Ascending aorta (tissue), 2 donors: ENCODE data around the gene MAPK11. TPM values are rescaled to one million over a fixed set of nuclear protein-coding genes. Genes with fewer than 3 reads are reported as not detected.

Source experiments
- DNase-seq, 2 donors: peaks; one replicate each; pipeline ENCODE4 v3.0.0-alpha.2; 2019; ENCODE audit warnings: low spot score in 2 of 2
- H3K27ac ChIP-seq, 2 donors: fragments of 200-600 bp; sonication (generic); one replicate each; pipeline ENCODE4 v1.5.1; 2016 to 2017; ENCODE audit warnings: mild to moderate bottlenecking in 1 of 2
- H3K27me3 ChIP-seq: fragments of 200-600 bp; sonication (generic); one replicate; pipeline ENCODE4 v1.5.1; 2017
- H3K36me3 ChIP-seq, 2 donors: fragments of 200-600 bp; sonication (generic); one replicate each; pipeline ENCODE4 v1.5.1; 2016
- H3K4me1 ChIP-seq, 2 donors: fragments of 200-600 bp; sonication (generic); one replicate each; pipeline ENCODE4 v1.5.1; 2016 to 2017; ENCODE audit warnings: mild to moderate bottlenecking in 1 of 2
- H3K4me3 ChIP-seq, 2 donors: fragments of 200-600 bp; sonication (generic); one replicate each; pipeline ENCODE4 v1.5.1; 2016 to 2017; ENCODE audit warnings: mild to moderate bottlenecking in 1 of 2
- H3K9me3 ChIP-seq, 2 donors: fragments of 200-600 bp; sonication (generic); one replicate each; pipeline ENCODE4 v1.5.1; 2016
- intact Hi-C: fragments of 100-400 bp; cut with DNase I; formaldehyde crosslinking; loops from one replicate; pipeline ENCODE4 v1.15.1; 2023
- total RNA-seq: library from RNA; depleted of rRNA; stranded (reverse); fragments of >200 nt; gene quantifications from one replicate; pipeline ENCODE4 v1.1.0, GENCODE V29; 2016
- TF ChIP-seq, protein P1 (sequence below), 3 experiments: fragments of 200-600 bp in 2 of 3; fragments of 450-650 bp in 1 of 3; sonication (generic) in 2 of 3; IDR thresholded peaks; one replicate each; pipeline ENCODE4 v1.5.1; 2016 to 2019; ENCODE audit warnings: antibody characterized with exemption in 3 of 3, mild to moderate bottlenecking in 1 of 3, moderate library complexity in 1 of 3

The MAPK11 gene
- total RNA-seq, 1 donor from 2014 or later: 117 TPM

- Histone ChIP-seq H3K27ac (no peak overlapping the region), H3K9me3 (no peaks in the 10 kb centered on the region), H3K4me3 (no peak overlapping the region), H3K27me3 (no peaks in the 10 kb centered on the region), H3K36me3 (peaks cover 0 to 14% of the 10 kb centered on the region in 2 donors), H3K4me1 (peaks cover 22 to 36% of the 10 kb centered on the region in 2 donors)
- DNase-seq: no peak
- intact Hi-C loops: no loop called here
- TF ChIP-seq, protein P1, sequence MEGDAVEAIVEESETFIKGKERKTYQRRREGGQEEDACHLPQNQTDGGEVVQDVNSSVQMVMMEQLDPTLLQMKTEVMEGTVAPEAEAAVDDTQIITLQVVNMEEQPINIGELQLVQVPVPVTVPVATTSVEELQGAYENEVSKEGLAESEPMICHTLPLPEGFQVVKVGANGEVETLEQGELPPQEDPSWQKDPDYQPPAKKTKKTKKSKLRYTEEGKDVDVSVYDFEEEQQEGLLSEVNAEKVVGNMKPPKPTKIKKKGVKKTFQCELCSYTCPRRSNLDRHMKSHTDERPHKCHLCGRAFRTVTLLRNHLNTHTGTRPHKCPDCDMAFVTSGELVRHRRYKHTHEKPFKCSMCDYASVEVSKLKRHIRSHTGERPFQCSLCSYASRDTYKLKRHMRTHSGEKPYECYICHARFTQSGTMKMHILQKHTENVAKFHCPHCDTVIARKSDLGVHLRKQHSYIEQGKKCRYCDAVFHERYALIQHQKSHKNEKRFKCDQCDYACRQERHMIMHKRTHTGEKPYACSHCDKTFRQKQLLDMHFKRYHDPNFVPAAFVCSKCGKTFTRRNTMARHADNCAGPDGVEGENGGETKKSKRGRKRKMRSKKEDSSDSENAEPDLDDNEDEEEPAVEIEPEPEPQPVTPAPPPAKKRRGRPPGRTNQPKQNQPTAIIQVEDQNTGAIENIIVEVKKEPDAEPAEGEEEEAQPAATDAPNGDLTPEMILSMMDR (IDR thresholded peaks at IDR 0.05): no peak
Observed at GRCh38 chr22:50247748-50248147, 22.4 kb downstream of the MAPK11 start.

DNA sequence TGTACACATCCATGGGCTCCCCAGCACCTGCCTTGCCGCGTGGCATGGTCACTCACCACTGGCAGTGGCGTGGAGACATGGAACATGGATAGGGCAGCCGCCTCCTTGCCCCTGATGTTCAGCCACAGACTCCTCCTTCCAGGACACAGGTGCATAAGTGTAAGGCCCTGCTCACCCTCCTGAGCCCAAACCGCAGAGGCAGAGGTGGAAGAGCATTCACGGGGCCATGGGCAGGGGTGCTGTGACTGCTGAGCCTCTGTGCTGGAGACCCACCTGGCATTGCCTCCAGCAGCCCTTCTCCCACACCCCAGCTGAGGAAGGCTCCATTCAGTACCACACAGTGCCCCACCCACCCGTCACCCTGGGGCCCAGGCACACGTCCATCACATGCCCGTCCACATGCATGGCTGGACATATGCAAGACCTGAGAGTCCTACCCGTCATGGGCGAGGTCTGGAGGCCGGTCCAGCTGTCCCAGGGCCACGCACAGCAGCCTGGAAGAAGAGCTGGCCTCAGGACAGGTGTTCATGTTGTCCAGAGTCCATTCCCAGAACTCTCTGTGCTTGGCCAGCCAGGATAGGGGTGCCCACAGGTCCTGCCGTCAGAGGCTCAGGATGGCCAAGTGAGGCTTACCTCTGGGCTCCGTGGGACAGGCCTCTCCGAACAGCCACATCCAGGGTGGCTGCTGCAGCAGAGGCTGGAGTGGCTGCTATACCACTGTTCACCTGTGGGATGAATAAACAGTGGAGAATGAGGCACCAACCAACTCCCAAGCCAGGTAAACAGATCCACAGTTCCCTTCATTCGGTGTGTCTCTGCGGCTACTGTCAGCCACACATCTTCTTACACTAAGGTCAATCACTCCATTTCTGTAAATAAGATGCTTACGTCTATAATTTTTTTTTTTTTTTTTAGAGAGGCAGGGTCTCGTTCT, 23.7 kb downstream of the MAPK11 start:
- TF ChIP-seq, protein P1 (IDR thresholded peaks at IDR 0.05): no peak
- Histone ChIP-seq H3K27me3 (no peaks in the 10 kb centered on the region), H3K4me1 (peaks cover 24 to 46% of the 10 kb centered on the region in 2 donors), H3K27ac (no peak overlapping the region), H3K36me3 (peaks cover 0 to 14% of the 10 kb centered on the region in 2 donors), H3K4me3 (peak overlapping the region in 1 of 2 donors; percentile 91), H3K9me3 (no peaks in the 10 kb centered on the region)
- DNase-seq: no peak
- intact Hi-C loops: no loop called here

DNA sequence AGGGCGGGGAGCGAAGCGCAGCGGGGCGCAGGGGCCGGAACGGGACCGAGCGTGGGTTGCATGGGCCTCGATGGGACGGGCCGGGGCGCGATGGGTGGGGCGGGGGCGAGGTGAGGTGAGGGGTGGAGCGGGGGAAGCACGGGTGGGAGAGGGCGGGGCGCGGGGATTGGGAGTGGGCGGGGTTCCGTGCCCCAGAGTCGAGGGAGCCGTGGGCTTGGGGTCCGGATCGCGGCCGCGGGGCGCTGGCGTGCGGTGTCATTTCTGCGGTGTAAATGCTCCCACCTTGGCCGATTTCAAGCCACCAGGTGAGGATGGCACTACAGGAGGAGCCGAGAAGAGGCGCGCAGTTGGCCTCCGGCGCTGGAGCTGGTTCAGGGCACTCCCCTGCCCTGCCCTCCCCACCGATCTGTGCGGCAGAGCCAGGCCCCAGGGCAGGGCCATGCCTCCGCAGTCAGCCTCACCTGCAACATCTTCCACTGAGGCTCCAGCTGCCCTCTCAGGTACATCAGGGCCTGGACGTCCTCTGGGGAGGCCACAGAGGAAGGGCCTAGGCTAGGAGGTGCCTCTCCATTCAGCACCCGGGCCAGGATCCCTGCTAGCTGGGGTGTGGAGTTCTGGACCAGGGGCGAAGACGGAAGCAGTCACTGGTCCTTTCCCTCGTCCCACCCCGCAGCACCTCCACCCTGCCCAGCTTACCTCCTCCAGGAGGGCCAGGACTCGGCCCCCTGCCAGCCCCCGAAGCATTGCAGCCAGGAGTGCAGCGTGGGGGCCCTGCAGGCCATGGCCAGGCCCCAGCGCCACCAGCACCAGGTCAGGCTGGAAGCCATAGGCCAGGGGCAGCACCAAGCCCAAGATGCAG, 24.7 kb downstream of the MAPK11 start:
- TF ChIP-seq, protein P1 (IDR thresholded peaks at IDR 0.05): no peak
- no peaks in the 10 kb centered on the region for H3K9me3 ChIP-seq
- no peak for DNase-seq
- H3K4me1 ChIP-seq: peaks cover 22 to 43% of the 10 kb centered on the region in 2 donors
- peaks cover 2 to 14% of the 10 kb centered on the region in 2 donors for H3K36me3 ChIP-seq
- H3K27ac ChIP-seq: peak overlapping the region; percentile 92 to 95
- peak overlapping the region; percentile 70 to 91 for H3K4me3 ChIP-seq
- intact Hi-C loops: loop anchor here (1.0 to 2.0 kb wide), 4 partner anchors 59 to 261 kb away; partner anchors contain the start of genes DENND6B, LMF2 and PPP6R2
- H3K27me3 ChIP-seq: no peaks in the 10 kb centered on the region

- intact Hi-C loops: loop anchor here (1.0 to 5.0 kb wide), 6 partner anchors 42 to 383 kb away; partner anchors contain the start of genes ARSA, DENND6B, LMF2 and PPP6R2
Observed at GRCh38 chr22:50244420-50245213, 25.6 kb downstream of the MAPK11 start, which contains the start of gene TUBGCP6. TUBGCP6 (minus strand) TSS chr22:50245023; CDS start chr22:50244459, 564 bp downstream.

More at GRCh38 chr22:50244420-50245213, 25.6 kb downstream of the MAPK11 start, which contains the start of gene TUBGCP6:
- TF ChIP-seq, protein P1 (IDR thresholded peaks at IDR 0.05): peak in 1 of 3 experiments; percentile 11
- Histone ChIP-seq H3K36me3 (peaks cover 10 to 19% of the 10 kb centered on the region in 2 donors), H3K27ac (peak within 1 kb of the TSS; percentile 92 to 95), H3K27me3 (no peaks in the 10 kb centered on the region), H3K9me3 (no peaks in the 10 kb centered on the region), H3K4me3 (peak within 1 kb of the TSS; percentile 70 to 91), H3K4me1 (peaks cover 14 to 35% of the 10 kb centered on the region in 2 donors)
- DNase-seq: peak; percentile 63 to 98
